H1 (cell line): ENCODE results near the gene FOXP2. TPM values are rescaled to one million over a fixed set of nuclear protein-coding genes. Genes with fewer than 3 reads are reported as not detected.

Experiments
- POU5F1 ChIP-seq: IDR thresholded peaks from 2 replicates; pipeline ENCODE4 v1.6.1; 2011; ENCODE audit warnings: low read depth, mild to moderate bottlenecking, low read length, moderate library complexity
- polyA plus RNA-seq, 7 experiments: library from polyadenylated mRNA; depleted of rRNA in 3 of 7; stranded (reverse) in 5 of 7; unstranded in 2 of 7; fragments of >200 nt in 5 of 7; fragments of 200-250 nt in 2 of 7; gene quantifications; 1 replicate in 5 of 7; 2 replicates in 1 of 7; 4 replicates in 1 of 7; pipeline versions ENCODE4 v1.2.1 to v1.2.3, GENCODE V29; 2011 to 2013; ENCODE audit warnings: missing spikeins in 2 of 7, mixed read lengths in 2 of 7
- total RNA-seq: library from RNA; stranded (reverse); fragmentation: NEBNext Ultra II Directional; extraction: Animal tissue kit (Norgen Biotek cat#: 25700); gene quantifications from 2 replicates; pipeline ENCODE4 v1.2.1, GENCODE V29; 2021

The FOXP2 gene
- total and polyA plus RNA-seq, 2 of the 8 experiments (the other 6 are each of a cell fraction or from before 2014, with no cell fraction given) = 0.09 to 0.43 TPM

GRCh38 chr7:114412548-114412947, 2.1 kb upstream of the FOXP2 start (continued):
- TF ChIP-seq POU5F1 = no peak
